SU-DHL-6 (cell line): Measurements from ENCODE around the gene MAEL.

Source experiments
- H2AFZ ChIP-seq: fragments of 200-600 bp; sonication (generic); 2 replicates; pipeline ENCODE4 v1.6.1; 2014; ENCODE audit warnings: low read depth, mild to moderate bottlenecking, moderate library complexity, mixed read lengths, antibody characterized with exemption, low read length; ENCODE audit not compliant: severe bottlenecking
- H3F3A ChIP-seq: fragments of 200-600 bp; shearing (Covaris generic); 2 replicates; pipeline ENCODE4 v1.6.0; 2016; ENCODE audit warnings: antibody characterized with exemption, mild to moderate bottlenecking; ENCODE audit not compliant: insufficient read depth
- H3K27ac ChIP-seq: fragments of 200-600 bp; sonication (generic); 2 replicates; pipeline ENCODE4 v1.5.1; 2016; ENCODE audit warnings: low read depth, mild to moderate bottlenecking, low read length, moderate library complexity, mixed read lengths
- H3K27me3 ChIP-seq: fragments of 200-600 bp; sonication (generic), shearing (Covaris generic); 2 replicates; pipeline ENCODE4 v1.6.0; 2014; ENCODE audit warnings: mild to moderate bottlenecking, low read length
- H3K36me3 ChIP-seq: fragments of 200-600 bp; sonication (generic); 2 replicates; pipeline ENCODE4 v1.6.1; 2014; ENCODE audit warnings: mild to moderate bottlenecking, low read length, mixed read lengths
- H3K4me2 ChIP-seq: fragments of 300-600, 200-600 bp; shearing (Covaris generic), sonication (generic); 2 replicates; pipeline ENCODE4 v1.6.0; 2014; ENCODE audit warnings: low read length, low read depth, mild to moderate bottlenecking; ENCODE audit not compliant: poor library complexity, severe bottlenecking
- H3K4me3 ChIP-seq: fragments of 200-600 bp; sonication (generic); 2 replicates; pipeline ENCODE4 v1.5.1; 2014; ENCODE audit warnings: antibody characterized with exemption, low read length, mild to moderate bottlenecking, mixed read lengths; ENCODE audit not compliant: insufficient read depth, poor library complexity, severe bottlenecking
- H3K79me2 ChIP-seq: fragments of 200-600 bp; sonication (generic); 2 replicates; pipeline ENCODE4 v1.6.1; 2014; ENCODE audit warnings: mild to moderate bottlenecking, low read length, moderate library complexity; ENCODE audit not compliant: insufficient read depth
- H3K9ac ChIP-seq: fragments of 200-600 bp; sonication (generic); 2 replicates; pipeline ENCODE4 v1.7.0; 2014; ENCODE audit warnings: mild to moderate bottlenecking, low read length
- H3K9me2 ChIP-seq: fragments of 200-600 bp; sonication (generic); replicated peaks from 2 replicates; pipeline ENCODE4 v1.6.1; 2014; ENCODE audit warnings: low read length; ENCODE audit not compliant: insufficient read depth
- H3K9me3 ChIP-seq: fragments of 200-600 bp; sonication (generic); 2 replicates; pipeline ENCODE4 v1.6.1; 2014; ENCODE audit warnings: low read length, mixed read lengths; ENCODE audit not compliant: insufficient read depth
- H4K20me1 ChIP-seq: fragments of 200-600 bp; sonication (generic); 2 replicates; pipeline ENCODE4 v1.6.1; 2014; ENCODE audit warnings: low read depth, mild to moderate bottlenecking, antibody characterized with exemption, low read length, moderate library complexity, mixed read lengths
- CTCF ChIP-seq: fragments of 200-600 bp; sonication (generic); IDR thresholded peaks from one replicate; pipeline ENCODE4 v1.5.1; 2017; ENCODE audit warnings: antibody characterized with exemption, mild to moderate bottlenecking, low read length, moderate library complexity; ENCODE audit not compliant: insufficient read depth, poor library complexity, severe bottlenecking
- EZH2phosphoT487 ChIP-seq: fragments of 200-600 bp; sonication (generic), shearing (Covaris generic); conservative IDR thresholded peaks from 2 replicates; pipeline ENCODE4 v1.6.1; 2018; ENCODE audit warnings: mild to moderate bottlenecking, antibody characterized with exemption, low read length, moderate library complexity, mixed read lengths

MAEL gene

GRCh38 chr1:167000546-167000945 is 11.5 kb downstream of the MAEL start:
- Histone ChIP-seq H3K9me2 (no peaks in the 10 kb centered on the region), H3F3A (no peaks in the 10 kb centered on the region), H3K4me3 (no peak overlapping the region), H3K36me3 (no peaks in the 10 kb centered on the region), H3K4me2 (no peak overlapping the region), H3K9ac (no peak overlapping the region), H2AFZ (no peak overlapping the region), H3K27ac (no peak overlapping the region), H4K20me1 (no peaks in the 10 kb centered on the region), H3K79me2 (no peaks in the 10 kb centered on the region), H3K27me3 (no peaks in the 10 kb centered on the region), H3K9me3 (no peaks in the 10 kb centered on the region)
- TF ChIP-seq EZH2phosphoT487: no peak
- no peak for TF ChIP-seq CTCF

GRCh38 chr1:167002354-167002753 is 13.3 kb downstream of the MAEL start:
- Histone ChIP-seq H3K9ac (no peak overlapping the region), H3K27ac (no peak overlapping the region), H3K9me3 (no peaks in the 10 kb centered on the region), H3K4me3 (no peak overlapping the region), H3K4me2 (no peak overlapping the region), H3K36me3 (no peaks in the 10 kb centered on the region), H2AFZ (no peak overlapping the region), H3K27me3 (no peaks in the 10 kb centered on the region), H3K9me2 (no peaks in the 10 kb centered on the region), H4K20me1 (no peaks in the 10 kb centered on the region), H3F3A (no peaks in the 10 kb centered on the region), H3K79me2 (no peaks in the 10 kb centered on the region)
- TF ChIP-seq CTCF: no peak
- no peak for TF ChIP-seq EZH2phosphoT487

GRCh38 chr1:167003711-167004110 is 14.6 kb downstream of the MAEL start:
- Histone ChIP-seq H3K79me2 (no peaks in the 10 kb centered on the region), H3K9ac (no peak overlapping the region), H3K4me2 (no peak overlapping the region), H3K36me3 (no peaks in the 10 kb centered on the region), H3K27me3 (no peaks in the 10 kb centered on the region), H3K9me3 (no peaks in the 10 kb centered on the region), H3F3A (no peaks in the 10 kb centered on the region), H4K20me1 (no peaks in the 10 kb centered on the region), H3K27ac (no peak overlapping the region), H3K4me3 (no peak overlapping the region), H2AFZ (no peak overlapping the region), H3K9me2 (no peaks in the 10 kb centered on the region)
- TF ChIP-seq EZH2phosphoT487 (no peak), CTCF (no peak)
